T47D (cell line): ENCODE results near the gene DNA2.

Experiments
- DNase-seq, 2 experiments: peaks; one replicate each; pipeline versions ENCODE4 v3.0.0 to v3.0.0-alpha.2; 2011 to 2012; ENCODE audit warnings: low read depth in 1 of 2, low spot score in 1 of 2
- JUND ChIP-seq: IDR thresholded peaks from 2 replicates; pipeline ENCODE4 v1.6.1; 2012; ENCODE audit warnings: low read depth
- in situ Hi-C: cut with HindIII; loops from 2 replicates; pipeline ENCODE4 v1.10.0; 2016; ENCODE audit warnings: low sequenced_read_pairs, low pct_unique_long_range_greater_than_20kb

DNA2 gene

GRCh38 chr10:68434657-68435056 lies 37.1 kb downstream of the DNA2 start:
- no peak for DNase-seq
- no peak for TF ChIP-seq JUND
- in situ Hi-C loops = no loop called here

DNA sequence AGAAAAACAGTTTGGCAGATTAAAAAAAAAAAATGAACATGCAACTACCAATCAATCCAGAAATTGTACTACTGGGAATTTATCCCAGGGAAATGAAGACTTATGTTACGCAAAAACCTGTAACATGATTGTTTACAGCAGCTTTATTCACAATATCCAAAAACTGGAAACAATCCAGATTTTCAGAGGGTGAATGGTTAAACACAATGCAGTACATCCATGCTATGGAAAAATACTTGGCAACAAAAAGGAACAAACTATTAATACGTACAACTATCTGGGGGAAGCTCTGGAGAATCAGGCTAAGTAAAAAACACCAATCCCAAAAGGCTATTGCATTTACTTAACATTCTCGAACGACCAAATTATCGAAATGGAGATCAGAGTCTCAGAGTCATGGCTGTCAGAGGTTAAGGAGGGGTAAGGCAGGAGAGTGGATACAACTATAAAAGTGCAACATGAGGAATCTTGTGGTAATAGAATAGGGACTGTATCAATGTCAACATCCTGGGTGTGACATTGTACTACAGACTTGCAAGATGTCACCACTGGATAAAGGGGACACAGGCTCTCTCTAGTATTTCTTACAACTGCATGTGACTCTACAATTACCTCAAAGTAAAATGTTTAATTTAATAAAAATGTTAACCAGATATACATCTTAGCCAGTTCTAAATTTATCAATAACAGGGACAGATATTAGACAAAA lies 43.2 kb downstream of the DNA2 start:
- in situ Hi-C loops = no loop called here
- TF ChIP-seq JUND = no peak
- DNase-seq = no peak

DNA sequence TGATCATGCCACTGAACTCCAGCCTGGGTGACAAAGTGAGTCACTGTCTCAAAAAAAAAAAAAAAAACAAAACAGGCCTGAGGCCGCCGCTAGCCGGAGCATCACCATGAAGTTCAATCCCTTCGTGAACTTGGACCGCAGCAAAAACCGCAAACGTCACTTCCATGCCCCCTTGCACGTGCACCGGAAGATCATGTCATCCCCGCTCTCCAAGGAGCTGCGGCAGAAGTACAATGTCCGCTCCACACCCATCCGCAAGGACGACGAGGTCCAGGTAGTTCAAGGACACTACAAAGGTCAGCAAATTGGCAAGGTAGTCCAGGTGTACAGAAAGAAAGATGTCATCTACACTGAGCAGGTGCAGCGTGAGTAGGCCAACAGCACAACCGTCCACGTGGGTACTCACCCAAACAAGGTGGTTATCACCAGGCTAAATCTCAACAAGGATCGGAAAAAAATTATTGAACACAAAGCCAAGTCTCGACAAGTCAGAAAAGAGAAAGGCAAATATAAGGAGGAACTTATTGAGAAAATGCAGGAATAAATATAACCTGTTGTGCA lies 47.2 kb downstream of the DNA2 start:
- in situ Hi-C loops = no loop called here
- no peak for DNase-seq
- TF ChIP-seq JUND = no peak

- DNase-seq = no peak
- in situ Hi-C loops = no loop called here
- TF ChIP-seq JUND = no peak
Observed at GRCh38 chr10:68423522-68423921, 48.3 kb downstream of the DNA2 start.

DNA sequence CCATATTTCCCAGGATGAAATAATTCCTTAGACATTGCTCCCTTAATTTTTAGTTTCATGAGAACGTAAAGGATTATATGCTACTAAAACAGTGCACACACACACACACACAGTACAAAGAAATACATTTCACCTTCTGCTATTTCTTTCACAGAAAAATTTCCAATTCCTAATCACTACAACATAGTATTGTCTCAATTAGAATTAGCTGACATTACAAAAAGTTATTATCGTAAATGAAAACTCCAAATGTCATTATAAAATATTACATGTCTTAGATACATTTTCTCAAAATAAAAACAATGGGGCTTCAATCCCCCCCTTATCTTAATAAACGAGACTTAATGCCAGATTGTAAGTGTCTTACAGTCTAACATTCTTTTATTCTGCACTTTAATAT lies 52.4 kb downstream of the DNA2 start:
- TF ChIP-seq JUND = no peak

GRCh38 chr10:68408898-68409518 lies 62.8 kb downstream of the DNA2 start:
- in situ Hi-C loops = no loop called here
- DNase-seq = no peak

More for the DNA sequence above, 52.4 kb downstream of the DNA2 start:
- in situ Hi-C loops = no loop called here
- DNase-seq = no peak

DNA sequence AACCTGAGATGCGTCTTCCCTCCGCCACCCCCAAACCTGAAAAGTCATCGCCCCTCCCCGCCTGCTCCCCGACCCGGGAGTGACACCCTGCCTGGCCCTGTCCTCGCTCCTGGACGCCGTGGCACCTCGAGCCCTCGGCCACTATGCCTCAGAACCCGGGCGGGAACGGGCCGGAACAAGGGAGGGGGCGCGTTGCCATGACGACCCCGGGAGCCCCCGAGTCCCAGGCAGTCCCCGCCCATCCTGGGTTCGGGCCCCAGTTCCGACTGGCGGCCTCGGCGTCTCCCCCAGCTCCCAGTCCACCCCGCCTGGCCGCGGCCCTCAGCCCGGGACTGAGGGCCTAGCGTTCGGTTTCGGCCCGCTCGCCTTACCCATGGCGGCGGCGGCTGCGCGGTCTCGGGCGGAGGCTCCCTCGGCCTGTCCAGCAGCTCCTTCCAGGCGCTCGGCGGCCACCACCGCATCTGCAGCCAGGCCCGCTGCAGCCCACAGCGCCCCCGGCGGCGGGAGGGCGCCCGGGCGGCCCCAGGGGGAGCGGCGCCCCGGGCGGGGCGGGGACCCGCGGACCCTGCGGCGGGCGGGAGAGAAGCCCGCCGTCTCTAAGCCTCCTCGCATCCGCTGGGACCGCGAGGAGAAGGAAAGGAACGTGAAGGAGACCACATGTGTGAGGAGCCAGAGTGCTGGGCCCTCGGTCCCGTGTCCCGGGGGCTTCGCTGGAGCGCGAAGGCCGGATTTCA lies 64.8 kb downstream of the DNA2 start, which contains the start of gene RUFY2:
TSS of gene RUFY2 (minus strand) at position 463 of the 734 bp plus-strand sequence. CDS start at position 375, 88 bp downstream.
- no peak for TF ChIP-seq JUND
- in situ Hi-C loops = no loop called here
- DNase-seq = peak; percentile 73 to 87

More at GRCh38 chr10:68408898-68409518, 62.8 kb downstream of the DNA2 start:
- no peak for TF ChIP-seq JUND

DNA sequence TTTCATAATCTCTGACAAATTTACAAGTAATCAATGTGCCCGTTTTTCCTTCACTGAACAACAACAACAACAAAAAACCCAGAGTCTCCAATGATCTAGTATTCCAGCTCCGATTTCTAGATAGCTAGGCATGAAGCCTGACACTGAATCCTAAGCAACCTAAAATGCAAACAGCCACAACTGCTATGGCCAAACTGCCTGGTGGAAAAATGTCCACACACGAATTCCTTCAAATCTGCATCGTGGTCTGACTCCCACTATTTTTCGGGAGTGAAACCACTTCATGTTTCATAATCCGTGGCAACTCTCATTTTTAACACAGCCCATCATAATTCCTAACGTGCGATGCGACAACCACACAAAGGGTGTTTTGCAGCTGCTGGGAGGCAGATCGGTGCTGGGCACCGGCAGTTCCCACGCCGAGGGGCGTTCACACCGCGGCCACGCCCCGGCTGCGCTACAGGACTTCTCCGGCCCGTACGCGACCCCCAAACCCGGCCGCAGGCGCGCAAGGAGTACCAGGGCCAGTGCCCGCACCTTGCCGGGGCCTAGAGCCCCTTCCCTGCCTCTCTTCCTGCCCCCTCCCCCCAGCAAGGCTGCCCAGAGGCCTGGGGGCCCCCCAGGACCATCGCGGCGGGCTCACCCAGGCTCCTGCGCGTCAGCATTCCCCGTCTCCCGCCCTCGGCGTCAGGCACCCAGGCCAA lies 65.5 kb downstream of the DNA2 start:
- in situ Hi-C loops = no loop called here
- no peak for TF ChIP-seq JUND
- DNase-seq = peak; percentile 60 to 74

DNA sequence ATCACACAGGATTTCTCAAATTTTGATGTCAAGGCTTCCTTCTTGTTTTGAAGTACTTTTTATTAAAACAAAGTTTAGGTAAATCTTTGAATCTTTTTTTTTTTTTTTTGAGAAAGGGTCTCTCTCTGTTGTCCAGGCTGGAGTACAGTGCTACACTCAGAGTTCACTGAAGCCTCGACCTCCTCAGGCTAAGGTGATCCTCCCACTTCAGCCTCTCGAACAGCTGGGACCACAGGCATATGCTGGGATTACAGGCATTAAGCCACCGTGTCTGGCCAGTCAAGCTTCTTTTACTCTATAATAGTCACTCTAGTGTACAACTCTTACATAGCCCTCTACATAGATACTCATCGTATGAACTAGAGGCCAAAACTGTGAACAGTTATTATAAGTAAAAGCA lies 68.1 kb downstream of the DNA2 start:
- no peak for TF ChIP-seq JUND
- no peak for DNase-seq
- in situ Hi-C loops = no loop called here

- DNase-seq = no peak
- in situ Hi-C loops = no loop called here
- no peak for TF ChIP-seq JUND
Observed at GRCh38 chr10:68402276-68402675, 69.5 kb downstream of the DNA2 start.

GRCh38 chr10:68397005-68397404 lies 74.8 kb downstream of the DNA2 start:
- no peak for DNase-seq
- TF ChIP-seq JUND = no peak
- in situ Hi-C loops = no loop called here

- DNase-seq = no peak
- no peak for TF ChIP-seq JUND
- in situ Hi-C loops = no loop called here
Observed at GRCh38 chr10:68385740-68386139, 86.0 kb downstream of the DNA2 start.
